Body of pancreas (tissue), 4 donors: ENCODE measurements around the gene ANKS1B. TPM values are rescaled to one million over a fixed set of nuclear protein-coding genes. Genes with fewer than 3 reads are reported as not detected.

Experiments used
- ATAC-seq: fragments of 150-250 bp; one replicate; pipeline ENCODE4 v1.9.1; 2016
- DNase-seq, 4 donors: peaks; one replicate each; pipeline ENCODE4 v3.0.0-alpha.2; 2019
- H3K27ac ChIP-seq, 4 donors: fragments of 200-600 bp; sonication (generic); 1 replicate in 3 of 4; 2 replicates in 1 of 4; pipeline versions ENCODE4 v1.5.1 to v1.6.1; 2016 to 2019; ENCODE audit warnings: mild to moderate bottlenecking in 1 of 4, mixed read lengths in 1 of 4, moderate library complexity in 1 of 4
- H3K27me3 ChIP-seq, 2 donors: fragments of 200-600 bp; sonication (generic); one replicate each; pipeline ENCODE4 v1.6.0; 2016; ENCODE audit warnings: mild to moderate bottlenecking in 1 of 2
- H3K36me3 ChIP-seq, 2 donors: fragments of 200-600 bp; sonication (generic); replicated peaks in 1 of 2; 2 replicates each; pipeline ENCODE4 v1.5.1; 2016; ENCODE audit warnings: low read depth in 2 of 2; ENCODE audit not compliant: insufficient read depth in 1 of 2
- H3K4me1 ChIP-seq: fragments of 200-600 bp; sonication (generic); one replicate; pipeline ENCODE4 v1.6.0; 2016
- H3K4me3 ChIP-seq, 2 donors: fragments of 200-600 bp; sonication (generic); 1 replicate in 1 of 2; 2 replicates in 1 of 2; pipeline ENCODE4 v1.5.1; 2016 to 2019
- H3K9me3 ChIP-seq, 3 donors: fragments of 200-600 bp; sonication (generic); 1 replicate in 2 of 3; 2 replicates in 1 of 3; pipeline ENCODE4 v1.5.1; 2016
- CTCF ChIP-seq, 7 experiments: fragments of 450-650 bp in 4 of 7; fragments of 200-600 bp in 3 of 7; sonication (generic) in 3 of 7; IDR thresholded peaks; one replicate each; pipeline ENCODE4 v1.5.1; 2016 to 2019; ENCODE audit warnings: antibody characterized with exemption in 7 of 7
- POLR2A ChIP-seq, 3 donors: fragments of 450-650 bp; IDR thresholded peaks; one replicate each; pipeline ENCODE4 v1.6.1; 2016; ENCODE audit warnings: antibody characterized with exemption in 3 of 3, mild to moderate bottlenecking in 2 of 3
- WGBS, 2 donors: methylation state at CpG; one replicate each; pipeline ENCODE4 v1.1.5; 2017; 5-methylcytosine and 5-hydroxymethylcytosine counted together
- intact Hi-C: fragments of 100-400 bp; cut with DNase I; formaldehyde crosslinking; loops from one replicate; pipeline ENCODE4 v1.15.1; 2023
- total RNA-seq, 2 donors: library from RNA; depleted of rRNA; stranded (reverse); fragments of >200 nt; gene quantifications; one replicate each; pipeline ENCODE4 v1.1.0, GENCODE V29; 2016

ANKS1B gene
- total RNA-seq, 2 donors from 2014 or later: 2.1 to 10.2 TPM

GRCh38 chr12:98821866-98822265 is 1162.9 kb downstream of the ANKS1B start:
- 39 to 47% methylated on average over 3 of the region's 3 CpGs for WGBS, 2 donors
- intact Hi-C loops: no loop called here
- H3K4me3 ChIP-seq: no peak overlapping the region
- no peak for TF ChIP-seq POLR2A (IDR thresholded peaks at IDR 0.05)
- TF ChIP-seq CTCF (IDR thresholded peaks at IDR 0.05): no peak
- DNase-seq (no peak), ATAC-seq (no peak)
- H3K9me3 ChIP-seq: no peaks in the 10 kb centered on the region
- H3K27ac ChIP-seq: no peak overlapping the region
- H3K4me1 ChIP-seq: no peaks in the 10 kb centered on the region
- no peaks in the 10 kb centered on the region for H3K27me3 ChIP-seq
- H3K36me3 ChIP-seq: no peaks in the 10 kb centered on the region

GRCh38 chr12:98821232-98821631 is 1163.5 kb downstream of the ANKS1B start:
- no peak for DNase-seq
- no peak overlapping the region for H3K4me3 ChIP-seq
- WGBS, 2 donors: 90 to 94% methylated on average over 2 of the region's 2 CpGs
- ATAC-seq: no peak
- intact Hi-C loops: no loop called here
- H3K36me3 ChIP-seq: no peaks in the 10 kb centered on the region
- TF ChIP-seq CTCF (IDR thresholded peaks at IDR 0.05) (no peak), POLR2A (IDR thresholded peaks at IDR 0.05) (no peak)
- no peaks in the 10 kb centered on the region for H3K27me3 ChIP-seq
- H3K4me1 ChIP-seq: no peaks in the 10 kb centered on the region
- no peaks in the 10 kb centered on the region for H3K9me3 ChIP-seq
- no peak overlapping the region for H3K27ac ChIP-seq

- 76 to 78% methylated on average over 8 of the region's 8 CpGs for WGBS, 2 donors
- Histone ChIP-seq H3K4me1 (no peaks in the 10 kb centered on the region), H3K36me3 (no peaks in the 10 kb centered on the region), H3K4me3 (no peak overlapping the region), H3K9me3 (no peaks in the 10 kb centered on the region), H3K27ac (no peak overlapping the region), H3K27me3 (no peaks in the 10 kb centered on the region)
- DNase-seq: no peak
- ATAC-seq: no peak
- TF ChIP-seq CTCF (IDR thresholded peaks at IDR 0.05) (no peak), POLR2A (IDR thresholded peaks at IDR 0.05) (no peak)
- intact Hi-C loops: no loop called here
Measured at GRCh38 chr12:98819821-98820404, 1164.8 kb downstream of the ANKS1B start.

- no peak overlapping the region for H3K27ac ChIP-seq
- no peaks in the 10 kb centered on the region for H3K27me3 ChIP-seq
- no peaks in the 10 kb centered on the region for H3K9me3 ChIP-seq
- intact Hi-C loops: no loop called here
- 88% methylated on average over 3 of the region's 3 CpGs for WGBS, 2 donors
- no peak overlapping the region for H3K4me3 ChIP-seq
- H3K36me3 ChIP-seq: no peaks in the 10 kb centered on the region
- no peaks in the 10 kb centered on the region for H3K4me1 ChIP-seq
- DNase-seq (no peak), ATAC-seq (no peak)
- no peak for TF ChIP-seq CTCF (IDR thresholded peaks at IDR 0.05)
- no peak for TF ChIP-seq POLR2A (IDR thresholded peaks at IDR 0.05)
Measured at GRCh38 chr12:98819071-98819470, 1165.7 kb downstream of the ANKS1B start.

- intact Hi-C loops: no loop called here
- no peak for DNase-seq
- H3K4me1 ChIP-seq: no peaks in the 10 kb centered on the region
- 43 to 49% methylated on average over 2 of the region's 2 CpGs for WGBS, 2 donors
- H3K27ac ChIP-seq: no peak overlapping the region
- H3K4me3 ChIP-seq: no peak overlapping the region
- no peak for ATAC-seq
- no peaks in the 10 kb centered on the region for H3K9me3 ChIP-seq
- H3K36me3 ChIP-seq: no peaks in the 10 kb centered on the region
- TF ChIP-seq CTCF (IDR thresholded peaks at IDR 0.05): no peak
- TF ChIP-seq POLR2A (IDR thresholded peaks at IDR 0.05): no peak
- no peaks in the 10 kb centered on the region for H3K27me3 ChIP-seq
Measured at GRCh38 chr12:98818239-98818638, 1166.5 kb downstream of the ANKS1B start.
